ENCODE measurements around the gene LRRC59. TPM values are rescaled to one million over a fixed set of nuclear protein-coding genes. Genes with fewer than 3 reads are reported as not detected.

The LRRC59 gene
- total and polyA plus RNA-seq, 2 of the 13 experiments (the other 11 are each of a cell fraction or from before 2014, with no cell fraction given) = 87.3 to 222 TPM

GRCh38 chr17:50440172-50440837 is 43.0 kb upstream of the LRRC59 start (continued):
- TF ChIP-seq BCLAF1 (IDR thresholded peaks at IDR 0.05) = no peak
- TF ChIP-seq SMARCE1 (IDR thresholded peaks at IDR 0.05; ENCODE audit: borderline replicate concordance) = no peak
- TF ChIP-seq PAWR (CRISPR knock-in tag; IDR thresholded peaks at IDR 0.05; ENCODE audit: borderline replicate concordance) = no peak
- peak; percentile 13; the same call in 1 of the 2 replicates for TF ChIP-seq ZNF770 (CRISPR knock-in tag; IDR thresholded peaks at IDR 0.05)
- TF ChIP-seq HOXA3 (CRISPR knock-in tag; IDR thresholded peaks at IDR 0.05) = 0 out of 2 replicates have a peak, but pooled peaks have one; percentile 30
- TF ChIP-seq ZNF605 (CRISPR knock-in tag; IDR thresholded peaks at IDR 0.05) = peak; percentile 52; the same call in 1 of the 2 replicates
- TF ChIP-seq ZNF839 (CRISPR knock-in tag; IDR thresholded peaks at IDR 0.05; ENCODE audit: borderline replicate concordance) = 0 out of 2 replicates have a peak, but pooled peaks have one; percentile 18
- TF ChIP-seq SALL2 (CRISPR knock-in tag; IDR thresholded peaks at IDR 0.05) = no peak
- peak; percentile 55; the same call in 1 of the 2 replicates for TF ChIP-seq ZFX (CRISPR knock-in tag; IDR thresholded peaks at IDR 0.05; ENCODE audit: low read depth)
- no peak for TF ChIP-seq PRDM4 (CRISPR knock-in tag; IDR thresholded peaks at IDR 0.05; ENCODE audit: borderline replicate concordance)
- peak; percentile 26; the same call in 1 of the 2 replicates for TF ChIP-seq NR2F6 (IDR thresholded peaks at IDR 0.05)
- peak; percentile 52 for TF ChIP-seq NR2F6 (CRISPR knock-in tag; IDR thresholded peaks at IDR 0.05)
- TF ChIP-seq FOXO1 (CRISPR knock-in tag; IDR thresholded peaks at IDR 0.05) = peak; percentile 25; the same call in 1 of the 2 replicates
- TF ChIP-seq MED8 (CRISPR knock-in tag; IDR thresholded peaks at IDR 0.05; ENCODE audit: insufficient replicate concordance) = no peak
- TF ChIP-seq CEBPB (IDR thresholded peaks at IDR 0.05; ENCODE audit: borderline replicate concordance, low read depth, low read length) = peak; percentile 36; the same call in 1 of the 2 replicates
- peak; percentile 49; the same call in 1 of the 2 replicates for TF ChIP-seq THAP9 (CRISPR knock-in tag; IDR thresholded peaks at IDR 0.05; ENCODE audit: borderline replicate concordance)
- TF ChIP-seq ZNF552 (CRISPR knock-in tag; IDR thresholded peaks at IDR 0.05; ENCODE audit: borderline replicate concordance) = 0 out of 2 replicates have a peak, but pooled peaks have one; percentile 10
- 0 out of 2 replicates have a peak, but pooled peaks have one; percentile 31 for TF ChIP-seq KMT2A (CRISPR knock-in tag; IDR thresholded peaks at IDR 0.05)
- no peak for TF ChIP-seq JUNB (CRISPR knock-in tag; IDR thresholded peaks at IDR 0.05; ENCODE audit: borderline replicate concordance)

Data from HepG2 (cell line).